ENCODE results near the gene MAPKAPK3.

Gene MAPKAPK3

DNA sequence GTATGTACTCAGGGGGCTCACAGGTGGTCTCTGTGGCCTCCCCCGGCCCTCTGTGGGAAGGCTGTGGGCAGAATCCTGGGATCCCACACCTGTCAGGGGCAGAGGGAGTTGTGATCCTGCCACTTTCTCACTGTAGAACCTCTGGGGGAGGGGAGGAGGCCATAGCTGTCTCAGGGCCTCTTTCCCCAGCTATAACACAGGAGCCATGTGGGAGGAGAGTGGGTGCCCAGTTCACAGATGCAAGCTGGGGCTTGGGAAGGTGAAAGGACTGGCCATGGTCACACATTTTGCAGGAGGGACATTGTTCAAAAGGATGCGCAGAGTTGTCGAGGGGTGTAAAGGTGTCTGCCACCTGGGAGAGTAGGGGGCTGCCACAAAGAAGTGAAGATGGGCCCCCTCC lies 11.7 kb downstream of the MAPKAPK3 start:
- no peak for DNase-seq

GRCh38 chr3:50630394-50630793 lies 13.4 kb downstream of the MAPKAPK3 start:
- DNase-seq = no peak

GRCh38 chr3:50630877-50631276 lies 13.9 kb downstream of the MAPKAPK3 start:
- no peak for DNase-seq

- no peak for DNase-seq
These were observed 15.5 kb downstream of the MAPKAPK3 start for GRCh38 chr3:50632450-50632849.

DNA sequence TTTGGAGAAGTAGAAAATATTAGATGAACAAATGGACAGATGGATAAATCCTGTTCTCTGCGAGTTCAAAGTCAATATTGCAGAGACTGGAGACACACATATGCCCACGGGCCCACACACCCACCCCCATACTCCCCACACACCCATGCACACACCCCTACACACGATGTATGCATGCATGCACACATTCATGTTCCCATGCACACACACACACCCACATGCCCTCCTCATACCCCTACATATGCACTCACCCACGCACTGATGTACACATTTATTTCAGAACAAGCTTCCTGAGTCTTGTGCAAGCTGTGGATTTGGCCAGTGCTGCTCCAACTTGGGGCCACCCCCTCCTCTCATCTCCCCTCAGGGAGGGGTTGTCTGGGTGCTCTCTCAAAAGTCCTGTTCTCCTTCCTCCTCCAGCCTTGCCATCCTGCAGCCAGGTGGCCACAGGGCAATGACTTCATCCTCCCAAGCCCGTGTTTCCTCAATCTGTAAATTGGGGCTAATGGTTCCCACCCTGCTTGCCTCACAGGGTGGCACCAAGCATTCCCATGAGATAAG lies 16.4 kb downstream of the MAPKAPK3 start:
- DNase-seq = no peak

DNA sequence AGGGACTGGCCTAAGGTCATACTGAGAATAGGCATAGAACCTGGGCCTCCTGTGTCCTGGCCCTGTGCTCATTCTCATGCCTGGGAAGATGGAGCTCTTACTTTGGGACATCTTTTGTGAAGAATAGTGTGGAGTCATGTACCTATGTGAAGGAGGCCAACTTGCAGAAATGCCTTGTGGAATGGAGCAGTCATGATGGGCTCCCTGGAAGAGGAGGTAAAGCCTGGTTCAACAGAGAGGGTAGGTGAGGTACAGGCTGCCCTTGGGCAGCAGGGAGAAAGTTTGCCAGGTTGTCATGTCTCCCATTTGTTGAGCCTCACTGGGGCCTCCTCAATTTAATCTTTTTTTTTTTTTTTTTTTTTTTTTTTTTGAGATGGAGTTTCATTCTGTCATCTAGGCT lies 18.1 kb downstream of the MAPKAPK3 start:
- no peak for DNase-seq

DNA sequence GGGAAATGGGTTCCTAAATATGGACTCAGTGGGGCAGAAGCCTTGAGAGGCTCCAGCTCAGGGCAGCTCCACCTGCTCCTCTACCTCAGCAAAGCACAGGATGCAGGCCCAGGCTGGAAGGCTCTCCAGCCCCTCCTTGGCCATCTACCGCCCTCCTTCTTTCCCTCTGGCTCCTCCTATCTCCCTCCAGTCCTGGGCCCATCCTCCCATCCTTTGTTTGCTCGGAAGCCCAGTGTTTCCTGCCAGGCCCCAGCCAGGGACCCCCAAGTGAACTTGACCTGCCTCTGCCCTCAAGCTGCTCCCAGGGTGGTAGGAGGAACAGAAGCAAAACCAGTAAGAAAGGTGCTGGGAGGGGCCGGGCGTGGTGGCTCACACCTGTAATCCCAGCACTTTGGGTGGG lies 20.1 kb downstream of the MAPKAPK3 start:
- no peak for DNase-seq

DNA sequence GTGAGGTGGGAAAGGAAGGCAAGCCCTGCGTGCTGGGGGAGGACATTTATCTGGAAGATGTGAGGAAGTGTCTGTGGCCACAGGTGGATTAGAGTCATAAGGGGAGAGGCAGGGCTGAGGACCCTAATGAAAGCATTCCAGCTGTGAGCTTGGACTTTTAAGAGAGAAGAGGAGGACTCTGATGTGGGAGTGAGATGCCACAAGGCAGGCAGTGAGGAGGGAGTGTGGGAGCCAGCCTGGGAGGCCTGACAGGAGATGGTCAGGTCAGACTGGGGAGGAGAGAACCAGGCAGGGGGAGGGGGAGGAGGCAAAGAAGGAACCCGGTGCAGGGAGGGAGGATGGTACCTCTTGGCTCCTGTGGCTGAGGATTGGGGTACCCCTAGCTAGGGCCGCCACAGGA lies 21.0 kb downstream of the MAPKAPK3 start:
- DNase-seq = no peak

GRCh38 chr3:50639055-50639494 lies 22.1 kb downstream of the MAPKAPK3 start:
- DNase-seq = no peak

- no peak for DNase-seq
These were observed 25.4 kb downstream of the MAPKAPK3 start for GRCh38 chr3:50642382-50642781.

DNA sequence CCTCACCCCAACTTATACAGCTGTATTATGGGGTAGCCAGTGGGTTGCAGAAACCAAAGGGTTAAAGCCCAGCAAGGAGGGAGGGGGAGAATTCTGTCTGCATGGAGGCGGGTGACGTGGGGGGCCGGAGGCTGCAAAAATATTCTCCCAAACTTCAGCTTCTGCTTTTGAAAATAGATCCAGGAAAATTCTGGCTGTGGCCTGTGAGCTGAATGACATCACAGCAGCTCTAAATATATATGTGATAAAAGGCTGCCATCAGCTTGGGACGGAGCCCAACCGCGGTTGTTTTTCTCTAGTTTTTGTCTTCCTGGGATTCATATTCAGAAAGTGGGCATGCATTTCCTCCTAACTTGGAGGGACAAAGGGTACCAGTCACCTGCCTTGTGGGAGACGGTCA lies 27.6 kb downstream of the MAPKAPK3 start:
- DNase-seq = no peak

GRCh38 chr3:50645378-50645777 lies 28.4 kb downstream of the MAPKAPK3 start:
- DNase-seq = no peak

DNA sequence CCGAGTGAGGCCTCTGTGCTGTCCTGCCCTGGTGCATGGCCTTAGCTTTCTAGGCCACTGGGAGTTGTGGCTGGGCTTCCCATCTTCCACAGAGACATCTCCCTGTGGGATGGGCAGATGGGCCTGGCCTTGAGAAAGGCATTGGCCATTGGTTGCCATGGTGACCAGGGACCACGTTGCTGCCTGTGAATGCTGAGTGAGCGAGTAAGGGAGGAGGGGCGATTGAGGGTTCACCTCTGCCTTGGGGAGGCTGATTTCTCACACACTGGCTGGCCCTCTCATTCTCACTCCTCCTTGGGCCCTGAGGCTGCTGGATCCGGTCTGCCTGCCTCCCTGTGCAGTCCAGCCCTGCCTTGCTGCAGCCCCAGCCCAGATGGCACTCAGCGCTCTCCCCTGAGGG lies 31.4 kb downstream of the MAPKAPK3 start:
- DNase-seq = no peak

- no peak for DNase-seq
These were observed 32.0 kb downstream of the MAPKAPK3 start for GRCh38 chr3:50648944-50649343.

- no peak for DNase-seq
These were observed 32.5 kb downstream of the MAPKAPK3 start for GRCh38 chr3:50649451-50649931.

DNA sequence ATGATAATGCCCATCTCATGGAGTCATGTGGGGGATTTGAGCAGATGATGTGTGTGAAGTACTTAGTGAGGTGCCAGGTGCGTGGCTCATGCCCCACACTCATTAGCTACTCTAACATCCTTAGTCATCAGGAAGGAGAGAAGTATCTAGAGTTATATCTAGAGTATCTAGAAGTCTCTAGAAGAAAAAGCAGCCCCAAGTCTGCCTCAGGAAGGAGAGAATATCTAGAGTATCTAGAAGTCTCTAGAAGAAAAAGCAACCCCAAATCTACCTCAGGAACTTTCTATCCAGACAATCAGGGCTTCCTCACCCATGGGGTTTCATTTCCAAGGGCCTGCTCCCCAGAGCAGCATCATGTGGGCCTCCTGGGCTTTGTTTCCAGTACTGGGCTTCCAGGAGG lies 33.1 kb downstream of the MAPKAPK3 start:
- no peak for DNase-seq

- DNase-seq = no peak
These were observed 34.5 kb downstream of the MAPKAPK3 start for GRCh38 chr3:50651445-50651844.

- DNase-seq = no peak
These were observed 35.1 kb downstream of the MAPKAPK3 start for GRCh38 chr3:50651920-50652529.

GRCh38 chr3:50652709-50653108 lies 35.8 kb downstream of the MAPKAPK3 start:
- peak; percentile 45 to 47 for DNase-seq

- no peak for DNase-seq
These were observed 37.1 kb downstream of the MAPKAPK3 start for GRCh38 chr3:50653937-50654595.

- DNase-seq = no peak
These were observed 38.3 kb downstream of the MAPKAPK3 start for GRCh38 chr3:50655009-50655830.

DNA sequence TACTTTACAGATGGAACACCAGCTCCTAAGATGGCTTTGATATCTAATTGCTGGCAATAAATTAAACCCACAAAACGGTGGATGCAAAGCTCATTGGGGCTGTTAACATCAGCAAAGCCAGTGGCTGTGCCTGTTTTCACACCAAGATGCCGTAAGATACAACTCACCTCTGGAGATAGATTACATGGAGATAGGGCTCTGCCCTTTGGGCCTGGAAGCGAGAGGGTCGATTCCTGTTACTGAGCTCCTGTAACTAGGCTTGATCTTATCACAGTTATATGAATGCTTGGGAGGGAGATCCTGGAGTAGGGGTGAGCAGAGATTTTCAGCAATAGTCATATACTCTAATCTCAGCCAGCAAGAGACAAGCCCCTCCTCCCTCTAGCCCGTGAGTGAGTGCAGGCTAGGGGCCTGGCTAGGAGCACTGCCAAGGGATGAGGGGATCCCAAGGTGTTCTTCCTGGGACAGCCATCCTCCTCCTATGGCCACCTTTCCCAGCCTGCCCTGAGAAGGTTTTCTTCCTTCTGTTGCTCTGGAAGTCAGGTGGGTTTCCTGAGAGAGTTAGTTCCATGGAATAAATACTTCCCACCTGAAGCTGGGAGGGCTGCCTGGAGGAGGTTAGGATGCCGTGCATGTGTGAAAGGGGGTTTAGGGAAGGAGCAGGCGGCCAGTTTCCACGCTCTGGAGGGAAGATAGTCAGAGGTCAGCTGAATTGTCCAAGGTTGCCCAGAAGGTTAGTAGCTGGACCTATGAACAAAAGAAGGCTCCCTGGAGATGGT lies 39.7 kb downstream of the MAPKAPK3 start:
- DNase-seq = no peak

GRCh38 chr3:50657407-50657806 lies 40.5 kb downstream of the MAPKAPK3 start:
- no peak for DNase-seq

Data from stimulated activated CD4-positive, alpha-beta T cell treated with anti-CD3 and anti-CD28 coated beads, Interleukin-2, amount 100 ng/mL, for 48 hours (primary cell).